Measurements from ENCODE around the gene PLEKHG4. TPM values are rescaled to one million over a fixed set of nuclear protein-coding genes. Genes with fewer than 3 reads are reported as not detected.
A peak's percentile ranks its signal among the peaks of the same experiment; 100 is the strongest.

The PLEKHG4 gene
- total RNA-seq, 2 experiments from 2014 or later, result 14.3 to 14.4 TPM

GRCh38 chr16:67283826-67284555, 4.7 kb downstream of the PLEKHG4 start:
- no peaks in the 10 kb centered on the region for H3K27me3 Mint-ChIP-seq (ENCODE audit: low read depth)
- no peak overlapping the region for H3K27ac Mint-ChIP-seq
- no peaks in the 10 kb centered on the region for H3K36me3 Mint-ChIP-seq (ENCODE audit: low read depth)

DNA sequence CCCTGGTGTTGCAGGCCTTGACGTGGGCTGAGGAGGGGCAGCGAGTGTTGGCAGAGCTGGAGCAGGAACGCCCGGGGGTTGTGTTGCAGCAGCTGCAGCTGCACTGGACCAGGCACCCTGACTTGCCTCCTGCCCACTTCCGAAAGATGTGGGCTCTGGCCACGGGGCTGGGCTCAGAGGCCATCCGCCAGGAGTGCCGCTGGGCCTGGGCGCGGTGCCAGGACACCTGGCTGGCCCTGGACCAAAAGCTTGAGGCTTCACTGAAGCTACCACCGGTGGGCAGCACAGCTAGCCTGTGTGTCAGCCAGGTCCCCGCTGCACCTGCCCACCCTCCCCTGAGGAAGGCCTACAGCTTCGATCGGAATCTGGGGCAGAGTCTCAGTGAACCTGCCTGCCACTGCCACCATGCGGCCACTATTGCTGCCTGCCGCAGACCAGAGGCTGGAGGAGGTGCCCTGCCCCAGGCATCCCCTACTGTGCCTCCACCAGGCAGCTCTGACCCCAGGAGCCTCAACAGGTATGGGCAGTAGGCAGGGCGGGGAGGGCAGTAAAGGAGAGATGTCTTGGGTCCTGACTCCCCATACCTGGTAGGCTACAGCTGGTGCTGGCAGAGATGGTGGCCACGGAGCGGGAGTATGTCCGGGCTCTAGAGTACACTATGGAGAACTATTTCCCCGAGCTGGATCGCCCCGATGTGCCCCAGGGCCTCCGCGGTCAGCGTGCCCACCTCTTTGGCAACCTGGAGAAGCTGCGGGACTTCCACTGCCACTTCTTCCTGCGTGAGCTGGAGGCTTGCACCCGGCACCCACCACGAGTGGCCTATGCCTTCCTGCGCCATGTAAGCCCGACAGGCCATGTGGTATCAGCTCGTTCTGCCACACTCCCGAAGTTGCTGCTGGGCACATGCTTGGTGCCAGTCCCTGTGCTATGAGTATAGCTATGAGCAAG, 5.6 kb downstream of the PLEKHG4 start:
- Mint-ChIP-seq H3K9me3 (no peaks in the 10 kb centered on the region), H3K4me1 (ENCODE audit: low read depth) (no peaks in the 10 kb centered on the region), H3K4me3 (no peak overlapping the region), H3K27me3 (ENCODE audit: low read depth) (no peaks in the 10 kb centered on the region), H3K36me3 (ENCODE audit: low read depth) (no peaks in the 10 kb centered on the region), H3K27ac (no peak overlapping the region)
- DNase-seq, result no peak
- intact Hi-C loops (cut with micrococcal nuclease), result no loop called here
- CTCF ChIA-PET, result interaction anchor here (1.2 to 2.3 kb wide), 2 partner anchors 12 to 114 kb away, joined by 7 to 9 read pairs; no protein-coding TSS in a partner anchor

More at GRCh38 chr16:67283826-67284555, 4.7 kb downstream of the PLEKHG4 start:
- Mint-ChIP-seq H3K4me3 (no peak overlapping the region), H3K4me1 (ENCODE audit: low read depth) (no peaks in the 10 kb centered on the region), H3K9me3 (no peaks in the 10 kb centered on the region)
- no peak for DNase-seq
- CTCF ChIA-PET, result interaction anchor here (0.6 to 2.3 kb wide), 3 partner anchors 13 to 270 kb away, joined by 3 to 9 read pairs (median 3); no protein-coding TSS in a partner anchor
- intact Hi-C loops (cut with micrococcal nuclease), result no loop called here

DNA sequence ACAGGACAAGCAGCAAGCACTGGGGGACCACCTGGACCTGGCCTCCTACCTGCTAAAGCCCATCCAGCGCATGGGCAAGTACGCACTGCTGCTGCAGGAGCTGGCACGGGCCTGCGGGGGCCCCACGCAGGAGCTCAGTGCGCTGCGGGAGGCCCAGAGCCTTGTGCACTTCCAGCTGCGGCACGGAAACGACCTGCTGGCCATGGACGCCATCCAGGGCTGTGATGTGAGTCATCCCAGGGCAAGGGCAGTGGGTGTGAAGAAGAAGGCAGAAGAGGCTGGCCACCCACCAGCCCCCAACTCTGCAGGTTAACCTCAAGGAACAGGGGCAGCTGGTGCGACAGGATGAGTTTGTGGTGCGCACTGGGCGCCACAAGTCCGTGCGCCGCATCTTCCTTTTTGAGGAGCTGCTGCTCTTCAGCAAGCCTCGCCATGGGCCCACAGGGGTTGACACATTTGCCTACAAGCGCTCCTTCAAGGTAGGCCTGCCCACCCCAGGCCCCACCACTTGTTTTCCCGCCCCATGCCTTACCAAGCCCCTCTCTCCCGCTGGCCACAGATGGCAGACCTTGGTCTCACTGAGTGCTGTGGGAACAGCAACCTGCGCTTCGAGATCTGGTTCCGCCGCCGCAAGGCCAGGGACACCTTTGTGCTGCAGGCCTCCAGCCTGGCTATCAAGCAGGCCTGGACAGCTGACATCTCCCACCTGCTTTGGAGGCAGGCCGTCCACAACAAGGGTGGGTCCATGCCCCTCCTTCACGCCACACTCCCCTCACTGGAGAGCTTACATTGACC, 7.3 kb downstream of the PLEKHG4 start:
- DNase-seq, result no peak
- CTCF ChIA-PET, result interaction anchor here (1.1 to 1.2 kb wide), 2 partner anchors 26 to 113 kb away, joined by 3 to 7 read pairs; no protein-coding TSS in a partner anchor
- no peak overlapping the region for H3K27ac Mint-ChIP-seq

DNA sequence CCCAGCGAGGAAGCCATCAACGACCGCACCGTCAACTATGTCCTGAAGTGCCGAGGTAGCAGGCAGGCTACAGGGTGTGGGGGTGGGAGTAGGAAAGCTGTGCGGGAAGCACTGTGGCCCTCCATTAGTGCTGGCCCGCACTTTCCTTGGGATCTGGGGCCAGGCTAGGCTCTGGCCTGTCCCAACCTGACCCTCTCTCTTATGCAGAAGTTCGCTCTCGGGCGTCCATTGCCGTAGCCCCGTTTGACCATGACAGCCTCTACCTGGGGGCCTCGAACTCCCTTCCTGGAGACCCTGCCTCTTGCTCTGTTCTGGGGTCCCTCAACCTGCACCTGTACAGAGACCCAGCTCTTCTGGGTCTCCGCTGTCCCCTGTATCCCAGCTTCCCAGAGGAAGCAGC, 8.6 kb downstream of the PLEKHG4 start:
- no peaks in the 10 kb centered on the region for H3K27me3 Mint-ChIP-seq (ENCODE audit: low read depth)
- H3K27ac Mint-ChIP-seq, result no peak overlapping the region
- no peak for DNase-seq
- no peaks in the 10 kb centered on the region for H3K36me3 Mint-ChIP-seq (ENCODE audit: low read depth)
- CTCF ChIA-PET, result no interaction called here
- H3K4me3 Mint-ChIP-seq, result no peak overlapping the region
- no peaks in the 10 kb centered on the region for H3K9me3 Mint-ChIP-seq
- no peaks in the 10 kb centered on the region for H3K4me1 Mint-ChIP-seq (ENCODE audit: low read depth)
- intact Hi-C loops (cut with micrococcal nuclease), result no loop called here

More for the DNA sequence above, 7.3 kb downstream of the PLEKHG4 start:
- intact Hi-C loops (cut with micrococcal nuclease), result no loop called here
- H3K9me3 Mint-ChIP-seq, result no peaks in the 10 kb centered on the region
- H3K36me3 Mint-ChIP-seq (ENCODE audit: low read depth), result no peaks in the 10 kb centered on the region
- no peak overlapping the region for H3K4me3 Mint-ChIP-seq
- no peaks in the 10 kb centered on the region for H3K4me1 Mint-ChIP-seq (ENCODE audit: low read depth)
- H3K27me3 Mint-ChIP-seq (ENCODE audit: low read depth), result no peaks in the 10 kb centered on the region

GRCh38 chr16:67291461-67291860, 12.1 kb downstream of the PLEKHG4 start:
- Mint-ChIP-seq H3K4me1 (ENCODE audit: low read depth) (no peaks in the 10 kb centered on the region), H3K27me3 (ENCODE audit: low read depth) (no peaks in the 10 kb centered on the region), H3K36me3 (ENCODE audit: low read depth) (no peaks in the 10 kb centered on the region), H3K27ac (no peak overlapping the region), H3K4me3 (no peak overlapping the region), H3K9me3 (no peaks in the 10 kb centered on the region)
- CTCF ChIA-PET, result interaction anchor here (0.6 kb wide), 1 partner anchor 308 kb away, joined by 4 read pairs; no protein-coding TSS in a partner anchor
- intact Hi-C loops (cut with micrococcal nuclease), result no loop called here
- no peak for DNase-seq

GRCh38 chr16:67294171-67294757, 14.9 kb downstream of the PLEKHG4 start:
- no peaks in the 10 kb centered on the region for H3K27me3 Mint-ChIP-seq (ENCODE audit: low read depth)
- intact Hi-C loops (cut with micrococcal nuclease), result no loop called here
- H3K9me3 Mint-ChIP-seq, result no peaks in the 10 kb centered on the region
- no peaks in the 10 kb centered on the region for H3K36me3 Mint-ChIP-seq (ENCODE audit: low read depth)
- DNase-seq, result no peak
- H3K4me3 Mint-ChIP-seq, result no peak overlapping the region
- H3K4me1 Mint-ChIP-seq (ENCODE audit: low read depth), result no peaks in the 10 kb centered on the region
- CTCF ChIA-PET, result interaction anchor here (0.5 to 1.3 kb wide), 2 partner anchors 16 to 20 kb away, joined by 3 to 4 read pairs; no protein-coding TSS in a partner anchor
- no peak overlapping the region for H3K27ac Mint-ChIP-seq

- no peak overlapping the region for H3K4me3 Mint-ChIP-seq
- no peaks in the 10 kb centered on the region for H3K36me3 Mint-ChIP-seq (ENCODE audit: low read depth)
- H3K27ac Mint-ChIP-seq, result peak overlapping the region; percentile 37
- intact Hi-C loops (cut with micrococcal nuclease), result no loop called here
- DNase-seq, result no peak
- H3K27me3 Mint-ChIP-seq (ENCODE audit: low read depth), result no peaks in the 10 kb centered on the region
- H3K9me3 Mint-ChIP-seq, result no peaks in the 10 kb centered on the region
- CTCF ChIA-PET, result interaction anchor here (0.5 kb wide), 1 partner anchor 21 kb away, joined by 3 read pairs; no protein-coding TSS in a partner anchor
- H3K4me1 Mint-ChIP-seq (ENCODE audit: low read depth), result no peaks in the 10 kb centered on the region
These were observed 15.6 kb downstream of the PLEKHG4 start for GRCh38 chr16:67294938-67295361.

DNA sequence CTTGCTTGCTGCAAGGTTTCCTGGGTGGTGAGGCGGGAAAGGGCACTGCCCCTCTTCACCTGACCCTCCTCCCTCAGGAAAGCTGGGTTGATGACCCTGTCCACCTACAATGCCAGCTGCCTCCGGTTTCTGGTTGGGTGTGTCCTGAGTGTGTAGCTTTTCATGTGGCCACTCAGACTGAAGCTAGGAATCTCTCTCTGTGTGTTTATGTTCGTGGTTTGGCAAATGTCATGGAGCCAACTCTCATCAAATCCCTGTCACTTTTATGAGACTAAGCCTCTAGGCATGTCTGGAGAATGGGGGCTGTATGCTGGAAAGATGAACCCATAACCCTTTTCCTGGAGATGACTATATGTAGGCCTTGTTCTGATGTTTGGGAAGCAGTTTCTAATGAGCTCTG, 17.1 kb downstream of the PLEKHG4 start:
- Mint-ChIP-seq H3K4me1 (ENCODE audit: low read depth) (no peaks in the 10 kb centered on the region), H3K36me3 (ENCODE audit: low read depth) (no peaks in the 10 kb centered on the region), H3K4me3 (no peak overlapping the region), H3K27me3 (ENCODE audit: low read depth) (no peaks in the 10 kb centered on the region), H3K27ac (no peak overlapping the region), H3K9me3 (no peaks in the 10 kb centered on the region)
- CTCF ChIA-PET, result interaction anchor here (0.8 to 2.0 kb wide), 6 partner anchors 12 to 151 kb away, joined by 3 to 9 read pairs (median 3); no protein-coding TSS in a partner anchor
- DNase-seq, result no peak
- intact Hi-C loops (cut with micrococcal nuclease), result no loop called here

DNA sequence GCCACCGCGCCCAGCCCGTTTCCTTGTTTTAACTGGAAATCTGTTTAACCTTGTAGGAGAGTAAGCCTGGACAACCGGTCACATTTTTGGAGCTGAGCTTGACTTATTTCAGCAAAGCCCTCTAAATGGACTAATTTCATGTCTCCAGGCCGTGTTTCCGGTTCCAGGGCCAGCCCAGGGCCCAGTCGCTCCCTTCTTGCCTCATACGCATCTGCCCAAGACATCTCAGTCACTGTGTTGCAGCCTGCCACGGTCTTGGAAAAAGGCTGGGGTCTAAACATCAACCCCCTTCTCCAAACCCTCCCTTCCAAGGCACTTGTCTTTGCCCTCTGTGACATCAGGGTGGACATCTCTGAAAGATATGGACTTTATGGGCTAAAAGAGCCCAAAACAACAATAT, 18.9 kb downstream of the PLEKHG4 start:
- no peak overlapping the region for H3K4me3 Mint-ChIP-seq
- H3K9me3 Mint-ChIP-seq, result no peaks in the 10 kb centered on the region
- CTCF ChIA-PET, result interaction anchor here (0.6 kb wide), 1 partner anchor 71 kb away, joined by 3 read pairs; no protein-coding TSS in a partner anchor
- no peaks in the 10 kb centered on the region for H3K36me3 Mint-ChIP-seq (ENCODE audit: low read depth)
- intact Hi-C loops (cut with micrococcal nuclease), result no loop called here
- H3K27ac Mint-ChIP-seq, result no peak overlapping the region
- H3K27me3 Mint-ChIP-seq (ENCODE audit: low read depth), result peaks cover 2% of the 10 kb centered on the region
- no peak for DNase-seq
- no peaks in the 10 kb centered on the region for H3K4me1 Mint-ChIP-seq (ENCODE audit: low read depth)

DNA sequence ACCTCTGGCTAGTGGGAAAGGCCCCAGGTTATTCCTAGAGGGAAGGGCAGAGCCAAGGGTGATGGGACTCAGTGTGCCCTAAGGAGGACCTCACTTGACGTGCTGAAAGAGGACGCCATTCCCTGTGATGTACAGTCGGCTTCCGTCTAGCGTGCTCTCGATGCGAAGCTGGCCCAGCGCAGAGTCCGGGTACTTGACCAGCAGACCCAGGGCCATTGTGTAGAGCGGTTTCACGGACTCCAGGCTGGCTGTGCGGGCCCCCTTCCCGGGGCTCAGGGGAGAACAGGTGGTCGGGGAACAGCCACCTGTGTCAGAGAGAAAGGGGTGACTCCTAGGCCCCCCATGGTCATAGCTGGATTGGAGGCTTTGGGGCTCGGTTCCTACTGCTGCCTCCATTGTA, 19.9 kb downstream of the PLEKHG4 start:
- Mint-ChIP-seq H3K27me3 (ENCODE audit: low read depth) (peaks cover 2% of the 10 kb centered on the region), H3K9me3 (no peaks in the 10 kb centered on the region)
- intact Hi-C loops (cut with micrococcal nuclease), result no loop called here

GRCh38 chr16:67301080-67301782, 21.9 kb downstream of the PLEKHG4 start:
- CTCF ChIA-PET, result no interaction called here
- Mint-ChIP-seq H3K4me3 (no peak overlapping the region), H3K36me3 (ENCODE audit: low read depth) (no peaks in the 10 kb centered on the region), H3K4me1 (ENCODE audit: low read depth) (no peaks in the 10 kb centered on the region), H3K27me3 (ENCODE audit: low read depth) (peaks cover 5% of the 10 kb centered on the region), H3K9me3 (no peaks in the 10 kb centered on the region), H3K27ac (no peak overlapping the region)
- intact Hi-C loops (cut with micrococcal nuclease), result no loop called here
- DNase-seq, result no peak

More for the DNA sequence above, 19.9 kb downstream of the PLEKHG4 start:
- Mint-ChIP-seq H3K4me3 (no peak overlapping the region), H3K36me3 (ENCODE audit: low read depth) (no peaks in the 10 kb centered on the region), H3K27ac (no peak overlapping the region), H3K4me1 (ENCODE audit: low read depth) (no peaks in the 10 kb centered on the region)
- CTCF ChIA-PET, result interaction anchor here (0.7 kb wide), 1 partner anchor 129 kb away, joined by 3 read pairs; no protein-coding TSS in a partner anchor
- no peak for DNase-seq

Data from activated naive CD4-positive, alpha-beta T cell treated with anti-CD3 and anti-CD28 coated beads for 36 hours (primary cell).